H9 (cell line): ENCODE data around the gene LMCD1. TPM values are rescaled to one million over a fixed set of nuclear protein-coding genes. Genes with fewer than 3 reads are reported as not detected.

Source experiments
- DNase-seq: peaks from one replicate; pipeline ENCODE4 v3.0.0-alpha.2; 2017
- H2AFZ ChIP-seq: one replicate; pipeline ENCODE4 v1.6.1; 2013; ENCODE audit warnings: mild to moderate bottlenecking, low read length, control low read depth, moderate library complexity
- H2AK5ac ChIP-seq: 2 replicates; pipeline ENCODE4 v1.6.1; 2013; ENCODE audit warnings: low read length, control low read depth, mixed read lengths; ENCODE audit not compliant: insufficient read length
- H2BK120ac ChIP-seq: one replicate; pipeline ENCODE4 v1.6.1; 2013; ENCODE audit warnings: low read depth, mild to moderate bottlenecking, low read length, control low read depth, inconsistent platforms; ENCODE audit not compliant: poor library complexity, severe bottlenecking
- H2BK12ac ChIP-seq: 2 replicates; pipeline ENCODE4 v1.6.1; 2013; ENCODE audit warnings: low read length, control low read depth, mixed read lengths, low read depth; ENCODE audit not compliant: insufficient read length
- H2BK15ac ChIP-seq: 2 replicates; pipeline ENCODE4 v1.6.1; 2013; ENCODE audit warnings: low read depth, low read length, control low read depth
- H2BK20ac ChIP-seq: one replicate; pipeline ENCODE4 v1.6.1; 2013; ENCODE audit warnings: low read depth, mild to moderate bottlenecking, low read length, control low read depth, inconsistent platforms; ENCODE audit not compliant: poor library complexity, severe bottlenecking
- H2BK5ac ChIP-seq: 2 replicates; pipeline ENCODE4 v1.6.1; 2013; ENCODE audit warnings: low read length, control low read depth, mixed read lengths; ENCODE audit not compliant: insufficient read length
- H3K14ac ChIP-seq: 2 replicates; pipeline ENCODE4 v1.6.1; 2013; ENCODE audit warnings: low read length, control low read depth; ENCODE audit not compliant: insufficient read depth
- H3K18ac ChIP-seq: 2 replicates; pipeline ENCODE4 v1.6.1; 2013; ENCODE audit warnings: low read depth, mild to moderate bottlenecking, mixed read lengths, low read length, control low read depth; ENCODE audit not compliant: insufficient read length
- H3K23ac ChIP-seq: 2 replicates; pipeline ENCODE4 v1.6.1; 2013; ENCODE audit warnings: low read length, control low read depth, mixed read lengths, low read depth; ENCODE audit not compliant: insufficient read length
- H3K23me2 ChIP-seq: 2 replicates; pipeline ENCODE4 v1.6.1; 2013; ENCODE audit warnings: low read depth, mild to moderate bottlenecking, mixed read lengths, low read length, control low read depth; ENCODE audit not compliant: insufficient read length, poor library complexity, severe bottlenecking
- H3K27ac ChIP-seq: 2 replicates; pipeline ENCODE4 v1.5.1; 2013; ENCODE audit warnings: low read length, control low read depth, mixed read lengths, low read depth; ENCODE audit not compliant: insufficient read length
- H3K27me3 ChIP-seq: 2 replicates; pipeline ENCODE4 v1.6.1; 2013; ENCODE audit warnings: low read length, control low read depth, inconsistent platforms; ENCODE audit not compliant: insufficient read depth
- H3K4ac ChIP-seq: 2 replicates; pipeline ENCODE4 v1.6.1; 2013; ENCODE audit warnings: low read depth, mild to moderate bottlenecking, control low read depth, inconsistent platforms, low read length, moderate library complexity
- H3K4me1 ChIP-seq: 2 replicates; pipeline ENCODE4 v1.6.1; 2013; ENCODE audit warnings: low read length, control low read depth, inconsistent platforms; ENCODE audit not compliant: insufficient read depth
- H3K4me2 ChIP-seq: 2 replicates; pipeline ENCODE4 v1.6.1; 2013; ENCODE audit warnings: low read length, control low read depth, mixed read lengths; ENCODE audit not compliant: insufficient read length, insufficient read depth
- H3K56ac ChIP-seq: 2 replicates; pipeline ENCODE4 v1.6.1; 2013; ENCODE audit warnings: low read depth, mild to moderate bottlenecking, mixed read lengths, low read length, control low read depth; ENCODE audit not compliant: insufficient read length
- H3K79me1 ChIP-seq: 2 replicates; pipeline ENCODE4 v1.6.1; 2013; ENCODE audit warnings: low read depth, mild to moderate bottlenecking, moderate library complexity, low read length, control low read depth, inconsistent platforms; ENCODE audit not compliant: insufficient read depth, poor library complexity, severe bottlenecking
- H3K79me2 ChIP-seq: 2 replicates; pipeline ENCODE4 v1.6.1; 2013; ENCODE audit warnings: low read length, control low read depth, inconsistent platforms; ENCODE audit not compliant: insufficient read depth
- H3K9ac ChIP-seq: 2 replicates; pipeline ENCODE4 v1.6.1; 2013; ENCODE audit warnings: low read length, control low read depth, mixed read lengths; ENCODE audit not compliant: insufficient read length; ENCODE audit errors: extremely low read depth
- H3K9me3 ChIP-seq: one replicate; pipeline ENCODE4 v1.6.1; 2013; ENCODE audit warnings: low read depth, low read length, inconsistent platforms; ENCODE audit not compliant: control insufficient read depth
- H3T11ph ChIP-seq: one replicate; pipeline ENCODE4 v1.6.1; 2013; ENCODE audit warnings: mild to moderate bottlenecking, low read length, control low read depth, inconsistent platforms
- H4K20me1 ChIP-seq: one replicate; pipeline ENCODE4 v1.6.1; 2013; ENCODE audit not compliant: control insufficient read depth, insufficient read length, insufficient read depth
- H4K5ac ChIP-seq: 2 replicates; pipeline ENCODE4 v1.6.1; 2013; ENCODE audit warnings: low read depth, mild to moderate bottlenecking, mixed read lengths, low read length, control low read depth; ENCODE audit not compliant: insufficient read length
- H4K8ac ChIP-seq: replicated peaks from 2 replicates; pipeline ENCODE4 v1.6.1; 2013; ENCODE audit warnings: low read length, control low read depth, mixed read lengths, low read depth; ENCODE audit not compliant: insufficient read length
- H4K91ac ChIP-seq: 2 replicates; pipeline ENCODE4 v1.6.1; 2013; ENCODE audit warnings: low read depth, mild to moderate bottlenecking, moderate library complexity, mixed read lengths, low read length, control low read depth; ENCODE audit not compliant: insufficient read length
- H3K27ac Mint-ChIP-seq, 3 experiments: 2 replicates in 2 of 3; 3 replicates in 1 of 3; pipeline ENCODE4 v1.8.0; 2020 to 2021; ENCODE audit warnings: mixed read lengths in 3 of 3, mild to moderate bottlenecking in 1 of 3, moderate library complexity in 1 of 3
- H3K27me3 Mint-ChIP-seq: 2 replicates; pipeline ENCODE4 v1.8.0; 2021; ENCODE audit warnings: low read depth, mild to moderate bottlenecking, moderate library complexity, mixed read lengths
- H3K36me3 Mint-ChIP-seq, 3 experiments: 2 replicates in 2 of 3; 3 replicates in 1 of 3; pipeline ENCODE4 v1.8.0; 2020 to 2021; ENCODE audit warnings: low read depth in 3 of 3, mixed read lengths in 3 of 3; ENCODE audit not compliant: insufficient read depth in 1 of 3
- H3K4me1 Mint-ChIP-seq, 2 experiments: 2 replicates each; pipeline ENCODE4 v1.8.0; 2020; ENCODE audit warnings: mixed read lengths in 2 of 2
- H3K4me3 Mint-ChIP-seq, 2 experiments: 2 replicates in 1 of 2; 3 replicates in 1 of 2; pipeline ENCODE4 v1.8.0; 2020 to 2021; ENCODE audit warnings: mild to moderate bottlenecking in 2 of 2, mixed read lengths in 2 of 2, moderate library complexity in 1 of 2
- H3K9me3 Mint-ChIP-seq, 2 experiments: 2 replicates in 1 of 2; 3 replicates in 1 of 2; pipeline ENCODE4 v1.8.0; 2020; ENCODE audit warnings: mild to moderate bottlenecking in 2 of 2, mixed read lengths in 2 of 2, moderate library complexity in 1 of 2
- WGBS: extraction: QIAGEN DNeasy Blood & Tissue Kit; methylation state at CpG from one replicate; pipeline ENCODE4 v1.1.7; 2013; ENCODE audit warnings: missing lambda C conversion rate, low lambda C conversion rate, mixed read lengths; ENCODE audit not compliant: insufficient read length; ENCODE audit errors: extremely low coverage; 5-methylcytosine and 5-hydroxymethylcytosine counted together
- total RNA-seq: library from RNA; stranded (reverse); gene quantifications from 2 replicates; pipeline ENCODE4 v1.2.1, GENCODE V29; 2021
- TF ChIP-seq, protein P1 (sequence below): fragments of 200-600 bp; sonication (generic); conservative IDR thresholded peaks from 3 replicates; pipeline ENCODE4 v1.8.0; 2021; ENCODE audit warnings: antibody characterized with exemption, mild to moderate bottlenecking

Gene LMCD1
- total RNA-seq, 1 experiment from 2014 or later, result 19.2 TPM

DNA sequence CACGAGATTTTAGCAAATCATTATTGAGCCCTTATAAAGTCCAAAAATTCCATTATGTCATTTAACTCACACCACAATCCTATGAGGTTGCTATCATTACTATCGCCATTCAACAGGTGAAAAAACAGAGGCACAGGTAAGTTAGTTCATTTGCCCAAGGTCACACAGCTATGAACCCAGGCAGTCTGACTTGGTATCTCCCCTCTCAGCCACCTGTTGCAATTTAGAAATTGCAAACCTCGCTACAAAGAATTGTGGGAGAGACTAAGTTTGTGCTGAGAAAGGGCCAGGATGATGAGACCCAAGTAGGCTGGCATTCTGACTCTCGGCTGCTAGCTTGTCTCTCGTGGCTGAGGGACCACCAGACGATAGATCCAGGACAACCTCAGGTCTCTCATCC lies 57.7 kb downstream of the LMCD1 start:
- TF ChIP-seq, protein P1, sequence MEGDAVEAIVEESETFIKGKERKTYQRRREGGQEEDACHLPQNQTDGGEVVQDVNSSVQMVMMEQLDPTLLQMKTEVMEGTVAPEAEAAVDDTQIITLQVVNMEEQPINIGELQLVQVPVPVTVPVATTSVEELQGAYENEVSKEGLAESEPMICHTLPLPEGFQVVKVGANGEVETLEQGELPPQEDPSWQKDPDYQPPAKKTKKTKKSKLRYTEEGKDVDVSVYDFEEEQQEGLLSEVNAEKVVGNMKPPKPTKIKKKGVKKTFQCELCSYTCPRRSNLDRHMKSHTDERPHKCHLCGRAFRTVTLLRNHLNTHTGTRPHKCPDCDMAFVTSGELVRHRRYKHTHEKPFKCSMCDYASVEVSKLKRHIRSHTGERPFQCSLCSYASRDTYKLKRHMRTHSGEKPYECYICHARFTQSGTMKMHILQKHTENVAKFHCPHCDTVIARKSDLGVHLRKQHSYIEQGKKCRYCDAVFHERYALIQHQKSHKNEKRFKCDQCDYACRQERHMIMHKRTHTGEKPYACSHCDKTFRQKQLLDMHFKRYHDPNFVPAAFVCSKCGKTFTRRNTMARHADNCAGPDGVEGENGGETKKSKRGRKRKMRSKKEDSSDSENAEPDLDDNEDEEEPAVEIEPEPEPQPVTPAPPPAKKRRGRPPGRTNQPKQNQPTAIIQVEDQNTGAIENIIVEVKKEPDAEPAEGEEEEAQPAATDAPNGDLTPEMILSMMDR, result no peak
- H3K4me1 ChIP-seq, result no peaks in the 10 kb centered on the region; the same call in 1 of the 2 replicates
- H3K4me1 Mint-ChIP-seq, result peaks cover 17 to 20% of the 10 kb centered on the region in 2 experiments

More for the DNA sequence above, 57.7 kb downstream of the LMCD1 start:
- no peaks in the 10 kb centered on the region for H3K23me2 ChIP-seq
- H3K56ac ChIP-seq, result no peak overlapping the region
- H3K18ac ChIP-seq, result no peak overlapping the region
- Mint-ChIP-seq H3K27me3 (no peaks in the 10 kb centered on the region), H3K36me3 (peaks cover 0 to 18% (median 2%) of the 10 kb centered on the region in 3 experiments; a peak in 3 of 7 replicates), H3K9me3 (no peaks in the 10 kb centered on the region), H3K4me3 (no peak overlapping the region), H3K27ac (no peak overlapping the region)
- no peak overlapping the region for H3K4ac ChIP-seq
- no peaks in the 10 kb centered on the region for H3K79me2 ChIP-seq
- whole genome bisulfite sequencing, result no CpG with 5 or more reads among the region's 6 CpGs
- H3K79me1 ChIP-seq, result no peaks in the 10 kb centered on the region
- H3K27me3 ChIP-seq, result no peaks in the 10 kb centered on the region
- no peak overlapping the region for H3K27ac ChIP-seq
- H2BK120ac ChIP-seq, result no peak overlapping the region
- no peak overlapping the region for H4K5ac ChIP-seq
- H2BK15ac ChIP-seq, result no peak overlapping the region
- H3K4me2 ChIP-seq, result no peak overlapping the region
- no peaks in the 10 kb centered on the region for H3K9me3 ChIP-seq
- H3T11ph ChIP-seq, result no peak overlapping the region
- H2AFZ ChIP-seq, result no peak overlapping the region
- H2AK5ac ChIP-seq, result no peak overlapping the region
- H4K91ac ChIP-seq, result no peak overlapping the region
- H4K8ac ChIP-seq, result no peak overlapping the region
- H2BK5ac ChIP-seq, result no peak overlapping the region
- no peak overlapping the region for H2BK20ac ChIP-seq
- H3K14ac ChIP-seq, result no peak overlapping the region
- no peak for DNase-seq
- H3K23ac ChIP-seq, result no peak overlapping the region
- no peaks in the 10 kb centered on the region for H4K20me1 ChIP-seq
- no peak overlapping the region for H3K9ac ChIP-seq
- H2BK12ac ChIP-seq, result no peak overlapping the region
